Metanephros (tissue), 1 donor: ENCODE data around the gene TRIM58. TPM values are rescaled to one million over a fixed set of nuclear protein-coding genes. Genes with fewer than 3 reads are reported as not detected.

Source experiments
- total RNA-seq: library from RNA; depleted of rRNA; stranded (reverse); fragments of >200 nt; gene quantifications from one replicate; pipeline ENCODE4 v1.2.3, GENCODE V29; 2014

The TRIM58 gene
- total RNA-seq = 9.3 TPM

GRCh38 chr1:247857069-247857984 lies at the start of gene TRIM58:
TSS of gene TRIM58 (plus strand) at chr1:247857187. CDS start at chr1:247857247, 60 bp downstream.

GRCh38 chr1:247824023-247824422 lies 33.0 kb upstream of the TRIM58 start, which contains the start of gene OR14A16:
TSS of gene OR14A16 (minus strand) at chr1:247824119. CDS start at chr1:247815729, 8,390 bp downstream.

GRCh38 chr1:247841796-247842195 lies 15.2 kb upstream of the TRIM58 start, which contains the start of gene OR11L1:
TSS of gene OR11L1 (minus strand) at chr1:247841896. CDS start at chr1:247841896, 0 bp downstream.

GRCh38 chr1:247895163-247895637 lies 38.2 kb downstream of the TRIM58 start, which contains the start of gene OR2W3:
TSS of gene OR2W3 (plus strand) at chr1:247895587. CDS start at chr1:247895587, 0 bp downstream.

GRCh38 chr1:247919952-247920351 lies 63.0 kb downstream of the TRIM58 start, which contains the start of gene OR2T8:
TSS of gene OR2T8 (plus strand) at chr1:247920252. CDS start at chr1:247921018, 766 bp downstream.

GRCh38 chr1:247924868-247925267 lies 67.9 kb downstream of the TRIM58 start, which contains the start of gene OR2AJ1:
TSS of gene OR2AJ1 (plus strand) at chr1:247924889. CDS start at chr1:247933769, 8,880 bp downstream.

Other genes with a start within 250 kb of the TRIM58 start
- not detected for gene OR13G1, start 177.4 kb upstream of the TRIM58 start, total RNA-seq
- gene OR6F1, start 140.5 kb upstream of the TRIM58 start, total RNA-seq = not detected
- not detected for gene OR14K1, start 118.6 kb upstream of the TRIM58 start, total RNA-seq
- not detected for gene OR14A2, start 109.0 kb upstream of the TRIM58 start, total RNA-seq
- gene OR1C1, start 96.6 kb upstream of the TRIM58 start, total RNA-seq = not detected
- not detected for gene OR14A16, start 33.1 kb upstream of the TRIM58 start, total RNA-seq
- not detected for gene OR11L1, start 15.3 kb upstream of the TRIM58 start, total RNA-seq
- gene OR2W3, start 38.4 kb downstream of the TRIM58 start, total RNA-seq = 2.6 TPM
- not detected for gene OR2T8, start 63.1 kb downstream of the TRIM58 start, total RNA-seq
- gene OR2AJ1, start 67.7 kb downstream of the TRIM58 start, total RNA-seq = not detected
- not detected for gene OR2L8, start 91.7 kb downstream of the TRIM58 start, total RNA-seq
- gene OR2AK2, start 108.0 kb downstream of the TRIM58 start, total RNA-seq = not detected
- gene OR2L5, start 156.5 kb downstream of the TRIM58 start, total RNA-seq = not detected
- 0.06 TPM for gene OR2L2, start 172.9 kb downstream of the TRIM58 start, total RNA-seq
- gene OR2L3, start 189.6 kb downstream of the TRIM58 start, total RNA-seq = not detected
- not detected for gene OR2L13, start 238.0 kb downstream of the TRIM58 start, total RNA-seq